ENCODE results near the gene FBXO5.

Gene FBXO5

GRCh38 chr6:152981989-152982903 lies 595 bp downstream of the FBXO5 start:
- Histone ChIP-seq H4K20me1 (peaks cover 16 to 77% (median 55%) of the 10 kb centered on the region in 11 experiments), H3K36me3 (peaks cover 0 to 60% (median 39%) of the 10 kb centered on the region in 11 experiments; a peak in 17 of 22 replicates)

GRCh38 chr6:152981219-152981618 lies 1.6 kb downstream of the FBXO5 start:
- Histone ChIP-seq H3K4me3 (peak overlapping the region in 9 of 10 experiments; percentile 89 to 100 (median 99); a peak in 19 of 20 replicates), H4K20me1 (peaks cover 16 to 82% (median 64%) of the 10 kb centered on the region in 11 experiments), H3K27ac (peak overlapping the region in 9 of 11 experiments; percentile 86 to 97 (median 95); a peak in 14 of 22 replicates)

More at GRCh38 chr6:152981989-152982903, 595 bp downstream of the FBXO5 start:
- Histone ChIP-seq H3K9me3 (replicated peaks in 1 of 11) (no peaks in the 10 kb centered on the region), H3K27me3 (no peaks in the 10 kb centered on the region), H3K27ac (peak overlapping the region in 10 of 11 experiments; percentile 44 to 97 (median 94); a peak in 19 of 22 replicates), H3K4me2 (peak overlapping the region; percentile 74 to 98 (median 84)), H3K9ac (peak overlapping the region; percentile 74 to 96 (median 91)), H3K4me1 (peaks cover 47 to 65% (median 57%) of the 10 kb centered on the region in 10 experiments), H3K4me3 (peak overlapping the region; percentile 89 to 100 (median 98))
- no peak for TF ChIP-seq Cebpa-rat (IDR thresholded peaks at IDR 0.05)

GRCh38 chr6:152980656-152981055 lies 2.2 kb downstream of the FBXO5 start:
- Histone ChIP-seq H3K4me3 (peak overlapping the region in 9 of 10 experiments; percentile 89 to 100 (median 99); a peak in 18 of 20 replicates), H3K27me3 (no peaks in the 10 kb centered on the region), H3K36me3 (peaks cover 0 to 60% (median 39%) of the 10 kb centered on the region in 11 experiments; a peak in 17 of 22 replicates), H3K9me3 (replicated peaks in 1 of 11) (peaks cover 0 to 8% (median 0%) of the 10 kb centered on the region in 11 experiments; a peak in 3 of 22 replicates), H4K20me1 (peaks cover 16 to 82% (median 69%) of the 10 kb centered on the region in 11 experiments), H3K27ac (peak overlapping the region in 8 of 11 experiments; percentile 3 to 97 (median 94); a peak in 9 of 22 replicates), H3K9ac (peak overlapping the region; percentile 74 to 96 (median 91); a peak in 21 of 22 replicates), H3K4me1 (peaks cover 55 to 77% (median 67%) of the 10 kb centered on the region in 10 experiments), H3K4me2 (peak overlapping the region; percentile 76 to 98 (median 84))
- no peak for TF ChIP-seq Cebpa-rat (IDR thresholded peaks at IDR 0.05)

More at GRCh38 chr6:152981219-152981618, 1.6 kb downstream of the FBXO5 start:
- H3K4me2 ChIP-seq = peak overlapping the region; percentile 76 to 98 (median 84)
- peak overlapping the region; percentile 74 to 96 (median 91); a peak in 21 of 22 replicates for H3K9ac ChIP-seq
- no peak for TF ChIP-seq Cebpa-rat (IDR thresholded peaks at IDR 0.05)
- H3K36me3 ChIP-seq = peaks cover 0 to 60% (median 39%) of the 10 kb centered on the region in 11 experiments; a peak in 19 of 22 replicates
- peaks cover 54 to 75% (median 66%) of the 10 kb centered on the region in 10 experiments for H3K4me1 ChIP-seq
- peaks cover 0 to 8% (median 0%) of the 10 kb centered on the region in 11 experiments; a peak in 3 of 22 replicates for H3K9me3 ChIP-seq (replicated peaks in 1 of 11)
- no peaks in the 10 kb centered on the region for H3K27me3 ChIP-seq

- H3K4me3 ChIP-seq = peak overlapping the region in 6 of 10 experiments; percentile 2 to 100 (median 98); a peak in 6 of 20 replicates
Observed at GRCh38 chr6:152979116-152979515, 3.7 kb downstream of the FBXO5 start.

GRCh38 chr6:152978058-152978457 lies 4.8 kb downstream of the FBXO5 start:
- no peak overlapping the region for H3K9ac ChIP-seq
- no peak for TF ChIP-seq Cebpa-rat (IDR thresholded peaks at IDR 0.05)
- no peak overlapping the region; a peak in 1 of 20 replicates for H3K4me3 ChIP-seq
- no peaks in the 10 kb centered on the region for H3K27me3 ChIP-seq
- peak overlapping the region; percentile 6 to 67 (median 34); a peak in 17 of 22 replicates for H3K4me2 ChIP-seq
- peaks cover 53 to 78% (median 69%) of the 10 kb centered on the region in 10 experiments for H3K4me1 ChIP-seq
- H3K9me3 ChIP-seq (replicated peaks in 1 of 11) = peaks cover 0 to 26% (median 14%) of the 10 kb centered on the region in 11 experiments; a peak in 9 of 22 replicates
- H3K27ac ChIP-seq = peak overlapping the region in 3 of 11 experiments; percentile 1 to 21 (median 21); a peak in 2 of 22 replicates
- peaks cover 11 to 82% (median 64%) of the 10 kb centered on the region in 11 experiments; a peak in 21 of 22 replicates for H3K36me3 ChIP-seq
- H4K20me1 ChIP-seq = peaks cover 16 to 98% (median 95%) of the 10 kb centered on the region in 11 experiments

More at GRCh38 chr6:152979116-152979515, 3.7 kb downstream of the FBXO5 start:
- Histone ChIP-seq H3K4me2 (peak overlapping the region in 10 of 11 experiments; percentile 60 to 96 (median 83); a peak in 20 of 22 replicates), H3K4me1 (peaks cover 53 to 77% (median 66%) of the 10 kb centered on the region in 10 experiments), H4K20me1 (peaks cover 16 to 88% (median 85%) of the 10 kb centered on the region in 11 experiments), H3K27me3 (no peaks in the 10 kb centered on the region), H3K9ac (no peak overlapping the region), H3K27ac (peak overlapping the region in 1 of 11 experiments; percentile 1; a peak in 1 of 22 replicates), H3K36me3 (peaks cover 1 to 71% (median 54%) of the 10 kb centered on the region in 11 experiments; a peak in 21 of 22 replicates), H3K9me3 (replicated peaks in 1 of 11) (peaks cover 0 to 17% (median 6%) of the 10 kb centered on the region in 11 experiments; a peak in 7 of 22 replicates)
- no peak for TF ChIP-seq Cebpa-rat (IDR thresholded peaks at IDR 0.05)

- no peak overlapping the region for H3K9ac ChIP-seq
- H3K4me1 ChIP-seq = peaks cover 53 to 78% (median 69%) of the 10 kb centered on the region in 10 experiments
- peaks cover 16 to 87% (median 70%) of the 10 kb centered on the region in 11 experiments; a peak in 21 of 22 replicates for H3K36me3 ChIP-seq
Observed at GRCh38 chr6:152977556-152977955, 5.3 kb downstream of the FBXO5 start.

GRCh38 chr6:152976749-152977148 lies 6.1 kb downstream of the FBXO5 start:
- peaks cover 0 to 39% (median 19%) of the 10 kb centered on the region in 11 experiments; a peak in 9 of 22 replicates for H3K9me3 ChIP-seq (replicated peaks in 1 of 11)
- peaks cover 24 to 95% (median 78%) of the 10 kb centered on the region in 11 experiments; a peak in 21 of 22 replicates for H3K36me3 ChIP-seq
- H3K27me3 ChIP-seq = no peaks in the 10 kb centered on the region
- peaks cover 53 to 78% (median 69%) of the 10 kb centered on the region in 10 experiments for H3K4me1 ChIP-seq
- no peak overlapping the region for H3K27ac ChIP-seq
- no peak overlapping the region for H3K9ac ChIP-seq
- peak overlapping the region in 1 of 10 experiments; percentile 25; a peak in 1 of 20 replicates for H3K4me3 ChIP-seq
- H4K20me1 ChIP-seq = peaks cover 5 to 99% (median 95%) of the 10 kb centered on the region in 11 experiments; a peak in 20 of 22 replicates
- no peak; a peak in 1 of 22 replicates for TF ChIP-seq Cebpa-rat (IDR thresholded peaks at IDR 0.05)
- peak overlapping the region; percentile 6 to 67 (median 43); a peak in 21 of 22 replicates for H3K4me2 ChIP-seq

More at GRCh38 chr6:152977556-152977955, 5.3 kb downstream of the FBXO5 start:
- H3K27me3 ChIP-seq = no peaks in the 10 kb centered on the region
- H4K20me1 ChIP-seq = peaks cover 13 to 99% (median 97%) of the 10 kb centered on the region in 11 experiments
- H3K4me2 ChIP-seq = peak overlapping the region; percentile 6 to 67 (median 38); a peak in 17 of 22 replicates
- peak overlapping the region in 4 of 11 experiments; percentile 1 to 21 (median 16); a peak in 2 of 22 replicates for H3K27ac ChIP-seq
- H3K9me3 ChIP-seq (replicated peaks in 1 of 11) = peaks cover 0 to 31% (median 17%) of the 10 kb centered on the region in 11 experiments; a peak in 9 of 22 replicates
- no peak for TF ChIP-seq Cebpa-rat (IDR thresholded peaks at IDR 0.05)
- no peak overlapping the region for H3K4me3 ChIP-seq

Measured in BLaER1 treated with 17β-estradiol and CSF1 and Interleukin-3, amounts not matched to agents 10 nM and 100 nM (cell line).